ENCODE data around the gene AMPD3.

AMPD3 gene

GRCh38 chr11:10495464-10495786, 40.4 kb downstream of the AMPD3 start:
- TF ChIP-seq CTCF (conservative IDR thresholded peaks at IDR 0.05; ENCODE audit: low read depth, low read length): no peak
- H3K4me3 ChIP-seq (IDR thresholded peaks at IDR 0.05; ENCODE audit: insufficient read depth, low read depth, low read length): no peak overlapping the region

GRCh38 chr11:10496296-10496936, 41.4 kb downstream of the AMPD3 start:
- Histone ChIP-seq H3K4me2 (no peak overlapping the region), H3K4me1 (ENCODE audit: low read depth, poor library complexity, severe bottlenecking) (no peaks in the 10 kb centered on the region), H3K36me3 (ENCODE audit: insufficient read depth) (no peaks in the 10 kb centered on the region), H3K9ac (no peak overlapping the region), H3K4me3 (IDR thresholded peaks at IDR 0.05; ENCODE audit: insufficient read depth, low read depth, low read length) (no peak overlapping the region), H4K20me1 (ENCODE audit: insufficient read depth) (no peaks in the 10 kb centered on the region), H3K79me2 (ENCODE audit: insufficient read depth, low read depth) (no peaks in the 10 kb centered on the region), H3K27ac (no peak overlapping the region), H3K27me3 (ENCODE audit: insufficient read depth, low read depth) (no peaks in the 10 kb centered on the region), H2AFZ (ENCODE audit: low read depth) (no peak overlapping the region)
- no peak for TF ChIP-seq CTCF (conservative IDR thresholded peaks at IDR 0.05; ENCODE audit: low read depth, low read length)

More at GRCh38 chr11:10495464-10495786, 40.4 kb downstream of the AMPD3 start:
- no peak overlapping the region for H3K4me2 ChIP-seq
- no peaks in the 10 kb centered on the region for H3K79me2 ChIP-seq (ENCODE audit: insufficient read depth, low read depth)
- no peaks in the 10 kb centered on the region for H3K4me1 ChIP-seq (ENCODE audit: low read depth, poor library complexity, severe bottlenecking)
- H3K36me3 ChIP-seq (ENCODE audit: insufficient read depth): no peaks in the 10 kb centered on the region
- H2AFZ ChIP-seq (ENCODE audit: low read depth): no peak overlapping the region
- no peak overlapping the region for H3K27ac ChIP-seq
- H4K20me1 ChIP-seq (ENCODE audit: insufficient read depth): no peaks in the 10 kb centered on the region
- H3K9ac ChIP-seq: no peak overlapping the region
- H3K27me3 ChIP-seq (ENCODE audit: insufficient read depth, low read depth): no peaks in the 10 kb centered on the region

- no peak overlapping the region for H3K27ac ChIP-seq
- no peak overlapping the region for H3K4me3 ChIP-seq (IDR thresholded peaks at IDR 0.05; ENCODE audit: insufficient read depth, low read depth, low read length)
- no peak overlapping the region for H3K4me2 ChIP-seq
- H3K36me3 ChIP-seq (ENCODE audit: insufficient read depth): no peaks in the 10 kb centered on the region
- no peak overlapping the region for H2AFZ ChIP-seq (ENCODE audit: low read depth)
- H3K79me2 ChIP-seq (ENCODE audit: insufficient read depth, low read depth): no peaks in the 10 kb centered on the region
- no peaks in the 10 kb centered on the region for H3K4me1 ChIP-seq (ENCODE audit: low read depth, poor library complexity, severe bottlenecking)
- no peak overlapping the region for H3K9ac ChIP-seq
- no peaks in the 10 kb centered on the region for H4K20me1 ChIP-seq (ENCODE audit: insufficient read depth)
- TF ChIP-seq CTCF (conservative IDR thresholded peaks at IDR 0.05; ENCODE audit: low read depth, low read length): no peak
- no peaks in the 10 kb centered on the region for H3K27me3 ChIP-seq (ENCODE audit: insufficient read depth, low read depth)
Measured at GRCh38 chr11:10497371-10498021, 42.4 kb downstream of the AMPD3 start.

GRCh38 chr11:10498022-10498400, 42.9 kb downstream of the AMPD3 start:
- Histone ChIP-seq H3K4me1 (ENCODE audit: low read depth, poor library complexity, severe bottlenecking) (no peaks in the 10 kb centered on the region), H3K36me3 (ENCODE audit: insufficient read depth) (no peaks in the 10 kb centered on the region), H3K9ac (no peak overlapping the region), H3K4me3 (IDR thresholded peaks at IDR 0.05; ENCODE audit: insufficient read depth, low read depth, low read length) (no peak overlapping the region), H4K20me1 (ENCODE audit: insufficient read depth) (no peaks in the 10 kb centered on the region), H2AFZ (ENCODE audit: low read depth) (no peak overlapping the region), H3K79me2 (ENCODE audit: insufficient read depth, low read depth) (no peaks in the 10 kb centered on the region), H3K27me3 (ENCODE audit: insufficient read depth, low read depth) (no peaks in the 10 kb centered on the region), H3K4me2 (no peak overlapping the region), H3K27ac (no peak overlapping the region)
- no peak for TF ChIP-seq CTCF (conservative IDR thresholded peaks at IDR 0.05; ENCODE audit: low read depth, low read length)
